B cell (primary cell): ENCODE data around the gene SPTBN2. TPM values are rescaled to one million over a fixed set of nuclear protein-coding genes. Genes with fewer than 3 reads are reported as not detected.

Experiments used
- ATAC-seq: fragments of 200-7000 bp; cut with Tn5 transposase; one replicate; pipeline ENCODE4 v1.10.0; 2021; ENCODE audit warnings: low read depth, mild to moderate bottlenecking, moderate number of reproducible peaks, moderate library complexity
- CTCF ChIA-PET: fragments of 350-600 bp; sonication (Branson Sonifier 250); formaldehyde crosslinking; loops from one replicate; lab custom pipeline; 2021; ENCODE audit warnings: antibody characterized with exemption, inconsistent platforms; lab: Charles Lee
- POLR2A ChIA-PET: fragments of 350-600 bp; sonication (Branson Sonifier 250); formaldehyde crosslinking; loops from one replicate; lab custom pipeline; 2021; ENCODE audit warnings: antibody characterized with exemption; lab: Charles Lee
- DNase-seq: peaks from one replicate; pipeline ENCODE4 v3.0.0; 2013
- H2AFZ ChIP-seq: 2 replicates; pipeline ENCODE4 v1.6.1; 2012; ENCODE audit warnings: mild to moderate bottlenecking, low read depth, low read length; ENCODE audit not compliant: insufficient read depth, poor library complexity, severe bottlenecking
- H3K27ac ChIP-seq, 2 donors: 1 replicate in 1 of 2; 2 replicates in 1 of 2; pipeline ENCODE4 v1.5.1; 2012 to 2013; ENCODE audit warnings: low read length in 2 of 2, mild to moderate bottlenecking in 2 of 2, moderate library complexity in 1 of 2
- H3K27me3 ChIP-seq, 4 experiments: fragments of 200-600 bp in 1 of 4; sonication (generic) in 1 of 4; replicated peaks in 1 of 4; 1 replicate in 2 of 4; 2 replicates in 2 of 4; pipeline versions ENCODE4 v1.6.1 to v1.7.0; 2013 to 2016; ENCODE audit warnings: low read length in 3 of 4, mild to moderate bottlenecking in 2 of 4, mixed read lengths in 1 of 4, moderate library complexity in 1 of 4; ENCODE audit not compliant: insufficient read depth in 4 of 4, control insufficient read depth in 3 of 4; ENCODE audit errors: control extremely low read depth in 1 of 4
- H3K36me3 ChIP-seq, 2 experiments: replicated peaks in 1 of 2; 1 replicate in 1 of 2; 2 replicates in 1 of 2; pipeline versions ENCODE4 v1.6.1 to v1.7.1; 2013; ENCODE audit warnings: low read length in 1 of 2; ENCODE audit not compliant: insufficient read depth in 2 of 2, control insufficient read depth in 1 of 2; ENCODE audit errors: control extremely low read depth in 1 of 2, extremely low read depth in 1 of 2
- H3K4me1 ChIP-seq, 2 donors: fragments of 200-600 bp in 1 of 2; sonication (generic) in 1 of 2; 1 replicate in 1 of 2; 2 replicates in 1 of 2; pipeline versions ENCODE4 v1.5.1 to v1.6.1; 2013 to 2017; ENCODE audit warnings: low read length in 2 of 2; ENCODE audit not compliant: control insufficient read depth in 2 of 2, insufficient read depth in 2 of 2
- H3K4me2 ChIP-seq: replicated peaks from 2 replicates; pipeline ENCODE3; 2012; ENCODE audit warnings: mild to moderate bottlenecking, low read depth, low read length; ENCODE audit not compliant: poor library complexity, severe bottlenecking
- H3K4me3 ChIP-seq, 5 experiments: fragments of 200-600 bp in 1 of 5; sonication (generic) in 1 of 5; 1 replicate in 3 of 5; 2 replicates in 2 of 5; pipeline versions ENCODE4 v1.5.1 to v1.7.0; 2011 to 2016; ENCODE audit warnings: low read length in 4 of 5, mild to moderate bottlenecking in 4 of 5, low read depth in 2 of 5, control low read depth in 1 of 5, moderate library complexity in 1 of 5; ENCODE audit not compliant: insufficient read depth in 1 of 5; ENCODE audit errors: control extremely low read depth in 1 of 5, extremely low read depth in 1 of 5
- H3K79me2 ChIP-seq: fragments of 200-600 bp; sonication (generic); one replicate; pipeline ENCODE4 v1.6.0; 2016; ENCODE audit warnings: low read length; ENCODE audit not compliant: control insufficient read depth, insufficient read depth
- H3K9ac ChIP-seq: fragments of 200-600 bp; sonication (generic); 2 replicates; pipeline ENCODE4 v1.6.1; 2017; ENCODE audit warnings: mild to moderate bottlenecking, low read length, moderate library complexity
- H3K9me3 ChIP-seq, 3 donors: one replicate each; pipeline versions ENCODE4 v1.6.1 to v1.7.1; 2013; ENCODE audit warnings: low read length in 2 of 3; ENCODE audit not compliant: control insufficient read depth in 2 of 3, insufficient read depth in 1 of 3; ENCODE audit errors: control extremely low read depth in 1 of 3
- H4K20me1 ChIP-seq: 2 replicates; pipeline ENCODE4 v1.6.0; 2012; ENCODE audit warnings: mild to moderate bottlenecking, low read length; ENCODE audit not compliant: insufficient read depth, control insufficient read depth, poor library complexity, severe bottlenecking
- H3K27ac Mint-ChIP-seq: one replicate; pipeline ENCODE4 v1.8.0; 2021; ENCODE audit warnings: mixed read lengths
- H3K27me3 Mint-ChIP-seq: one replicate; pipeline ENCODE4 v1.8.0; 2021; ENCODE audit warnings: mixed read lengths
- H3K4me1 Mint-ChIP-seq: one replicate; pipeline ENCODE4 v1.8.0; 2021; ENCODE audit warnings: mixed read lengths
- H3K4me3 Mint-ChIP-seq: one replicate; pipeline ENCODE4 v1.8.0; 2021; ENCODE audit warnings: mixed read lengths
- H3K9me3 Mint-ChIP-seq: one replicate; pipeline ENCODE4 v1.8.0; 2022; ENCODE audit warnings: mixed read lengths; ENCODE audit not compliant: insufficient read depth
- CTCF ChIP-seq: fragments of 200-600 bp; IDR thresholded peaks from one replicate; pipeline ENCODE4 v1.8.0; 2022; ENCODE audit warnings: antibody characterized with exemption, mild to moderate bottlenecking
- EZH2 ChIP-seq: IDR thresholded peaks from 2 replicates; pipeline ENCODE4 v1.6.1; 2012; ENCODE audit warnings: borderline replicate concordance, low read depth, mild to moderate bottlenecking, moderate library complexity, low read length; ENCODE audit not compliant: insufficient read depth, poor library complexity, severe bottlenecking
- WGBS: methylation state at CpG from one replicate; pipeline ENCODE4 v1.1.5; 2013; ENCODE audit warnings: missing lambda C conversion rate; ENCODE audit not compliant: insufficient coverage; 5-methylcytosine and 5-hydroxymethylcytosine counted together
- intact Hi-C: fragments of 100-400 bp; cut with micrococcal nuclease; formaldehyde crosslinking; loops from one replicate; pipeline ENCODE4 v1.10.0; 2022
- polyA plus RNA-seq: library from polyadenylated mRNA; depleted of rRNA; stranded (reverse); fragments of >200 nt; gene quantifications from 2 replicates; pipeline ENCODE4 v1.2.3, GENCODE V29; 2012
- total RNA-seq, 2 donors: library from RNA; stranded (reverse); fragments of 120-200 nt in 1 of 2; gene quantifications; 1 replicate in 1 of 2; 2 replicates in 1 of 2; pipeline versions ENCODE4 v1.2.3 to v1.2.4, GENCODE V29; 2013 to 2022

SPTBN2 gene
- total and polyA plus RNA-seq, 2 donors (not counting 1 experiment from before 2014, with no cell fraction given): 0.67 to 1.2 TPM

DNA sequence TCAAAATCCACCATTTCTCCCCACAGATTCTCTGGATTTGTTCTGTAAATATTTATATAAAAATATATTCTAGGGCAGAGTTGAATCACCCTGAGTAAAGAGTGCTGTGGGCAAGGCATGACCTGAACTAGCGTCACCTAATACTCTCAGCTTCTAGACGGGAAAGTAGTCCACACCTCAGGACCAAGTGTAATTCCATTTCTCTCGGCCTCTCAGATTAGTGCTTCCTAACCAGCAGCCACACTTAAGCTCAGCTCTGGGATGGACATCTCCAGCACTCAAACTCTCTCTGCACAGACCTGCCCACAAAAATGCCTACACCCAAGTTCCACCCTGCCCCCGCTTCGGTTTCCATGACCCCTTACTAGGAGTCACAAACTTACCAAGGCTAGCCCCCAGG lies 5.3 kb downstream of the SPTBN2 start:
- intact Hi-C loops: no loop called here
- H3K27ac ChIP-seq: no peak overlapping the region
- ChIA-PET POLR2A (no interaction called here), CTCF (interaction anchor here (0.7 kb wide), 1 partner anchor 906 kb away, joined by 3 read pairs; the partner anchor contains the start of gene NUDT8)
- no peaks in the 10 kb centered on the region for H4K20me1 ChIP-seq
- H3K4me3 ChIP-seq: no peak overlapping the region
- H3K9ac ChIP-seq: no peak overlapping the region
- no peak for TF ChIP-seq EZH2
- H3K27me3 ChIP-seq: peaks cover 0 to 42% (median 15%) of the 10 kb centered on the region in 4 experiments
- Mint-ChIP-seq H3K4me3 (no peak overlapping the region), H3K9me3 (no peaks in the 10 kb centered on the region), H3K27ac (no peak overlapping the region), H3K4me1 (peaks cover 14% of the 10 kb centered on the region), H3K27me3 (peaks cover 39% of the 10 kb centered on the region)
- H2AFZ ChIP-seq: no peak overlapping the region
- no peak for DNase-seq
- no peak for ATAC-seq
- no peaks in the 10 kb centered on the region for H3K9me3 ChIP-seq
- H3K36me3 ChIP-seq: no peaks in the 10 kb centered on the region
- 100% methylated on average over 5 of the region's 5 CpGs for WGBS
- peaks cover 12 to 17% of the 10 kb centered on the region in 2 donors for H3K4me1 ChIP-seq
- H3K4me2 ChIP-seq: no peak overlapping the region
- H3K79me2 ChIP-seq: no peaks in the 10 kb centered on the region

DNA sequence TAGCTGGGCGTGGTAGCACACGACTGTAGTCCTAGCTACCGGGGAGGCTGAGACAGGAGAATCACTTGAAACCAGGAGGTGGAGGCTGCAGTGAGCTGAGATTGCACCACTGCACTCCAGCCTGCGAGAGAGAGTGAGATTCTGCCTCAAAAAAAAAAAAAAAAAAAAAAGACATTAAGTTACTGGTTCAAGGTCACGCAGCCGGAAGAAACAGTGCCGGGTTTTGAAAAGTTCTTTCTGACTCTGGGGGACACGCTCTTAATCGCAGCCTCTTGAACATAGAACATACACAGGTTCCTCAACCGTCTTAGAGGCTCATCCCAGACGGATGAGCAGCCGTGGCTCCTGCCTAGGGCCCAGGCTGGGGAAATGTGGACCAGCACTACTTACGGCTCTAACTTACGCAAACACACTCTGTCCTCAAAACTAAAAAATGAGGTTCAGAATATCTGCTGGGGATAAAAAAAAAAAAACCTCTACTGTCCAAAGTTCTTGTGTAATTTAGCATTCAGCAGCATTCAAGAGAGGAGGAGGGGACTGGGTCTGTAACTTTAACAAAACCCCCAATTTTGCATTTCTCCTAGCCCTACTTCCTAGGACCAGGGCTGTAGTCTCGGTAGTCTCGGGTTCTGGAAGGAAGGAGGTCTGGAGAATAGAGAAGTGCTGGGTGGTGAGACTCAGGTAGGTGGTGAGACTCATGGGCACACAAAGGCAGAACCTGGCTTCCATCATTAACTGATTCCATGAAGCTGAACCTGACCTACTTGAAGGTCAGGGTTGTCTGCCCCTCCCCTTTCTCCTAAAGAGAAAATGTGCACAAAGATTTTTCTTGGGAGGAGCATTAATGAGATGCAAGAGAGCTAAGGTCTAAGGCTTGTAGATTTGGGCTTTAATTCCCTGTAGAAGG lies 6.0 kb downstream of the SPTBN2 start:
- no peak overlapping the region for H2AFZ ChIP-seq
- Mint-ChIP-seq H3K27ac (no peak overlapping the region), H3K4me3 (no peak overlapping the region), H3K27me3 (peaks cover 39% of the 10 kb centered on the region), H3K4me1 (peaks cover 12% of the 10 kb centered on the region), H3K9me3 (no peaks in the 10 kb centered on the region)
- WGBS: 99% methylated on average over 12 of the region's 16 CpGs
- CTCF ChIA-PET: interaction anchor here (0.7 kb wide), 1 partner anchor 907 kb away, joined by 3 read pairs; the partner anchor contains the start of gene NUDT8
- POLR2A ChIA-PET: interaction anchor here (0.7 kb wide), 1 partner anchor 470 kb away, joined by 5 read pairs; no protein-coding TSS in a partner anchor
- DNase-seq (no peak), ATAC-seq (no peak)
- H3K9ac ChIP-seq: no peak overlapping the region
- peaks cover 0 to 40% (median 13%) of the 10 kb centered on the region in 4 experiments for H3K27me3 ChIP-seq
- no peaks in the 10 kb centered on the region for H3K9me3 ChIP-seq
- H3K4me3 ChIP-seq: no peak overlapping the region
- H3K4me2 ChIP-seq: no peak overlapping the region
- H4K20me1 ChIP-seq: no peaks in the 10 kb centered on the region
- peaks cover 8 to 13% of the 10 kb centered on the region in 2 donors for H3K4me1 ChIP-seq
- intact Hi-C loops: no loop called here
- no peaks in the 10 kb centered on the region for H3K79me2 ChIP-seq
- no peak for TF ChIP-seq CTCF
- no peak for TF ChIP-seq EZH2
- no peak overlapping the region for H3K27ac ChIP-seq
- H3K36me3 ChIP-seq: no peaks in the 10 kb centered on the region
